PC-9 (cell line): ENCODE measurements around the gene VPS4A. TPM values are rescaled to one million over a fixed set of nuclear protein-coding genes. Genes with fewer than 3 reads are reported as not detected.

Experiments used
- BruUV-seq: library from RNA; stranded (reverse); fragments of 400-500 nt; replicated peaks from 2 replicates; lab custom pipeline; 2021; lab: Mats Ljungman, UMichigan
- CTCF ChIA-PET: fragments of 300-600 bp; sonication (Branson Sonifier 250); formaldehyde crosslinking; loops from one replicate; lab custom pipeline; 2022; ENCODE audit warnings: antibody characterized with exemption; lab: Charles Lee
- POLR2A ChIA-PET: fragments of 300-600 bp; sonication (Branson Sonifier 250); formaldehyde crosslinking; loops from one replicate; lab custom pipeline; 2022; ENCODE audit warnings: antibody characterized with exemption; ENCODE audit not compliant: unreplicated experiment; lab: Charles Lee
- DNase-seq, 2 experiments: peaks; one replicate each; pipeline versions ENCODE4 v3.0.0 to v3.0.0-alpha.2; 2015 to 2022; ENCODE audit warnings: mixed read lengths in 1 of 2
- H2AFZ ChIP-seq: fragments of 200-600 bp; sonication (generic); 2 replicates; pipeline ENCODE4 v1.8.1; 2017; ENCODE audit warnings: antibody characterized with exemption
- H3F3A ChIP-seq: fragments of 200-600 bp; sonication (generic); 2 replicates; pipeline ENCODE4 v1.8.1; 2017; ENCODE audit warnings: antibody characterized with exemption, mild to moderate bottlenecking, low read depth; ENCODE audit not compliant: insufficient read depth
- H3K27ac ChIP-seq: fragments of 200-600 bp; sonication (generic); 2 replicates; pipeline ENCODE4 v1.6.1; 2016; ENCODE audit warnings: mixed run types
- H3K27me3 ChIP-seq: fragments of 200-600 bp; sonication (generic); 2 replicates; pipeline ENCODE4 v1.6.1; 2016; ENCODE audit warnings: low read depth, mixed run types; ENCODE audit not compliant: insufficient read depth
- H3K36me3 ChIP-seq: fragments of 200-600 bp; sonication (generic); 2 replicates; pipeline ENCODE4 v1.6.1; 2016; ENCODE audit warnings: low read depth, mixed run types
- H3K4me1 ChIP-seq: fragments of 200-600 bp; sonication (generic); replicated peaks from 2 replicates; pipeline ENCODE4 v1.6.1; 2016; ENCODE audit warnings: mixed run types; ENCODE audit not compliant: insufficient read depth
- H3K4me2 ChIP-seq: fragments of 200-600 bp; sonication (generic); 2 replicates; pipeline ENCODE4 v1.6.1; 2017; ENCODE audit warnings: mixed run types
- H3K4me3 ChIP-seq: fragments of 200-600 bp; sonication (generic); 2 replicates; pipeline ENCODE4 v1.6.1; 2016; ENCODE audit warnings: mixed run types
- H3K79me2 ChIP-seq: fragments of 200-600 bp; sonication (generic); 2 replicates; pipeline ENCODE4 v1.6.1; 2017; ENCODE audit warnings: low read depth, mixed run types
- H3K9me2 ChIP-seq: fragments of 200-600 bp; sonication (generic); 2 replicates; pipeline ENCODE4 v1.8.1; 2017; ENCODE audit warnings: mild to moderate bottlenecking; ENCODE audit not compliant: insufficient read depth
- H3K9me3 ChIP-seq: fragments of 200-600 bp; sonication (generic); 2 replicates; pipeline ENCODE4 v1.8.1; 2016; ENCODE audit warnings: low read depth; ENCODE audit not compliant: insufficient read depth
- H4K20me1 ChIP-seq: fragments of 200-600 bp; sonication (generic); 2 replicates; pipeline ENCODE4 v1.8.1; 2017; ENCODE audit not compliant: insufficient read depth
- EZH2 ChIP-seq: fragments of 200-600 bp; sonication (generic); IDR thresholded peaks from 2 replicates; pipeline ENCODE4 v1.8.0; 2017; ENCODE audit warnings: antibody characterized with exemption, low read depth
- intact Hi-C: fragments of 100-400 bp; cut with micrococcal nuclease; formaldehyde crosslinking; loops from one replicate; pipeline ENCODE4 v1.10.0; 2022; ENCODE audit not compliant: unreplicated experiment
- total RNA-seq: library from RNA; stranded (reverse); gene quantifications from 2 replicates; pipeline ENCODE4 v1.2.3, GENCODE V29; 2021
- TF ChIP-seq, protein P1 (sequence below): fragments of 200-600 bp; sonication (generic); conservative IDR thresholded peaks from 2 replicates; pipeline ENCODE4 v1.6.1; 2017; ENCODE audit warnings: mixed run types, antibody characterized with exemption, mild to moderate bottlenecking, moderate library complexity

VPS4A gene
- total RNA-seq, 1 experiment from 2014 or later: 26.7 TPM

DNA sequence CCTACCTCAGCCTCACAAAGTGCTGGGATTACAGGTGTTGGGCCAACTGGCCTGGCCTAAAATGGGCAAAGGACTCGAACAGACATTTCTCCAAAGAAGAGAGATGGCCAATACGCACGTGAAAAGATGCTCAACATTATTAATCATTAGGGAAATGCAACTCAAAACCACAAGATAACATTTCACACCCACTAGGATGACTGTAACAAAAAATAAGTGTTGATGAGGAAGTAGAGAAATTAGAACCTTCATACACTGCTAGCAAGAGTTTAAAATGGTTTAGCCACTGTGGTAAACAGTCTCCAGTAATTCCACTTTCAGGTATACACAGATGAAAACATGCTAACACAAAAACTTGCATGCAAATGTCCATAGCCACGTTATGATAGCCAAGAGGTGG, 34.8 kb downstream of the VPS4A start:
- peaks cover 14% of the 10 kb centered on the region for H3K79me2 ChIP-seq
- no peak overlapping the region for H3K4me3 ChIP-seq
- DNase-seq: no peak
- H3K4me1 ChIP-seq: peaks cover 3% of the 10 kb centered on the region
- peaks cover 37% of the 10 kb centered on the region for H3F3A ChIP-seq
- no peaks in the 10 kb centered on the region for H3K27me3 ChIP-seq
- no peaks in the 10 kb centered on the region for H3K9me2 ChIP-seq
- CTCF ChIA-PET: no interaction called here
- H3K9me3 ChIP-seq: no peaks in the 10 kb centered on the region
- intact Hi-C loops: no loop called here
- BruUV-seq: no TSS peak
- TF ChIP-seq, protein P1, sequence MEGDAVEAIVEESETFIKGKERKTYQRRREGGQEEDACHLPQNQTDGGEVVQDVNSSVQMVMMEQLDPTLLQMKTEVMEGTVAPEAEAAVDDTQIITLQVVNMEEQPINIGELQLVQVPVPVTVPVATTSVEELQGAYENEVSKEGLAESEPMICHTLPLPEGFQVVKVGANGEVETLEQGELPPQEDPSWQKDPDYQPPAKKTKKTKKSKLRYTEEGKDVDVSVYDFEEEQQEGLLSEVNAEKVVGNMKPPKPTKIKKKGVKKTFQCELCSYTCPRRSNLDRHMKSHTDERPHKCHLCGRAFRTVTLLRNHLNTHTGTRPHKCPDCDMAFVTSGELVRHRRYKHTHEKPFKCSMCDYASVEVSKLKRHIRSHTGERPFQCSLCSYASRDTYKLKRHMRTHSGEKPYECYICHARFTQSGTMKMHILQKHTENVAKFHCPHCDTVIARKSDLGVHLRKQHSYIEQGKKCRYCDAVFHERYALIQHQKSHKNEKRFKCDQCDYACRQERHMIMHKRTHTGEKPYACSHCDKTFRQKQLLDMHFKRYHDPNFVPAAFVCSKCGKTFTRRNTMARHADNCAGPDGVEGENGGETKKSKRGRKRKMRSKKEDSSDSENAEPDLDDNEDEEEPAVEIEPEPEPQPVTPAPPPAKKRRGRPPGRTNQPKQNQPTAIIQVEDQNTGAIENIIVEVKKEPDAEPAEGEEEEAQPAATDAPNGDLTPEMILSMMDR: no peak
- TF ChIP-seq EZH2: no peak
- 0 out of 2 replicates have a peak, but pooled peaks cover 4% of the 10 kb centered on the region for H4K20me1 ChIP-seq
- no peak overlapping the region for H2AFZ ChIP-seq
- no peak overlapping the region for H3K4me2 ChIP-seq
- H3K27ac ChIP-seq: no peak overlapping the region
- POLR2A ChIA-PET: no interaction called here
- peaks cover 17% of the 10 kb centered on the region; the same call in 1 of the 2 replicates for H3K36me3 ChIP-seq

DNA sequence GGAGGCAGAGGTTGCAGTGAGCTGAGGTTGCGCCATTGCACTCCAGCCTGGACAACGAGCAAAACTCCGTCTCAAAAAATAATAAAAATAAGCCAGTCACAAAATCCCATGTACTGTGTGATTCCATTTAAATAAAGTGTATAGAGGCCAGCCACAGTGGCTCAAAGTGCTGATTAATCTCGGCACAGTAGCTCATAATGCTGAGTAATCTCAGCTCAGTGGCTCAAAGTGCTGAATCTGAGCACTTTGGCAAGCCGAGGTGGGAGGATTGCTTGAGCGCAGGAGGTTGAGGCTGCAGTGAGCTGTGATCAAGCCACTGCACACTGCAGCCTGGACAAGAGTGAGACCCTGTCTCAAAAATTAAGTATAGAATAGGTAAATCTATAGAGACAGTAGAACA, 35.5 kb downstream of the VPS4A start:
- CTCF ChIA-PET: no interaction called here
- no peaks in the 10 kb centered on the region for H3K27me3 ChIP-seq
- BruUV-seq: no TSS peak

DNA sequence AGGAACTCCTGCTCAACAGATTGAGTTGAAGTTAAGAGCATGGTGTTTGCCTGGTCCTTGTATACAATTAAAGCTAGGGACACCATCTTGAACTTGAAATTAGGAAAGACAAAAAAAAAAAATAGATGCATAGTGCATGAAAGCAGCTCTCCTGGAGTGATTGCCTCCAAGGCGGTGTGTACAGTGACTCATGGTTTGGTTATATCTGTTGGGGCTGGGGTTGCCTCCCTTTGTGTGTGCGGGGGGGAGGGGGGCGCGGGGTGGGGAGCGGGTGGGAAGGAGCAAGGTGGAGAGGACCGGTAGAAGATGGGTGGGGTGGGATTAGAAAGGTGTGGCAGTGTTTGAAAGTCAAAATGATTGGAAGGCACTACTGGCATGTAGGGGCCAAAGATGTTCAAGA, 37.1 kb downstream of the VPS4A start:
- ChIA-PET CTCF (no interaction called here), POLR2A (interaction anchor here (0.7 kb wide), 1 partner anchor 162 kb away, joined by 4 read pairs; no protein-coding TSS in a partner anchor)
- H3K9me3 ChIP-seq: no peaks in the 10 kb centered on the region
- H3K9me2 ChIP-seq: no peaks in the 10 kb centered on the region
- H3K4me1 ChIP-seq: no peaks in the 10 kb centered on the region
- no peak overlapping the region for H3K27ac ChIP-seq
- no peak for TF ChIP-seq EZH2
- TF ChIP-seq, protein P1: no peak
- no peaks in the 10 kb centered on the region for H4K20me1 ChIP-seq
- H3K4me3 ChIP-seq: no peak overlapping the region
- no TSS peak for BruUV-seq
- no peak for DNase-seq
- intact Hi-C loops: no loop called here
- 0 out of 2 replicates have a peak, but pooled peaks cover 2% of the 10 kb centered on the region for H3K36me3 ChIP-seq
- no peak overlapping the region for H3K4me2 ChIP-seq
- no peaks in the 10 kb centered on the region for H3K79me2 ChIP-seq
- H3K27me3 ChIP-seq: no peaks in the 10 kb centered on the region
- H2AFZ ChIP-seq: no peak overlapping the region
- H3F3A ChIP-seq: peaks cover 19% of the 10 kb centered on the region

More for the DNA sequence above, 35.5 kb downstream of the VPS4A start:
- intact Hi-C loops: no loop called here
- H3K4me1 ChIP-seq: no peaks in the 10 kb centered on the region
- H3K79me2 ChIP-seq: peaks cover 6% of the 10 kb centered on the region
- H2AFZ ChIP-seq: no peak overlapping the region
- no peak overlapping the region for H3K4me2 ChIP-seq
- POLR2A ChIA-PET: no interaction called here
- no peak for TF ChIP-seq EZH2
- TF ChIP-seq, protein P1: no peak
- H3K36me3 ChIP-seq: peaks cover 10% of the 10 kb centered on the region; the same call in 1 of the 2 replicates
- no peaks in the 10 kb centered on the region for H3K9me2 ChIP-seq
- no peaks in the 10 kb centered on the region for H3K9me3 ChIP-seq
- no peak overlapping the region for H3K4me3 ChIP-seq
- H3F3A ChIP-seq: peaks cover 30% of the 10 kb centered on the region
- no peak overlapping the region for H3K27ac ChIP-seq
- H4K20me1 ChIP-seq: 0 out of 2 replicates have a peak, but pooled peaks cover 4% of the 10 kb centered on the region
- no peak for DNase-seq
